SHP77 treated with DMSO at 0.1 percent for 48 hours (cell line): ENCODE measurements around the gene ADA.
"Not testable (repeated sequence)": the region's sequence is repeated elsewhere in the genome, so short reads cannot be mapped to it uniquely, and the experiment has no call there.

Experiments used
- DNase-seq: peaks from one replicate; lab custom pipeline; 2025; lab: John Stamatoyannopoulos, UW

ADA gene

DNA sequence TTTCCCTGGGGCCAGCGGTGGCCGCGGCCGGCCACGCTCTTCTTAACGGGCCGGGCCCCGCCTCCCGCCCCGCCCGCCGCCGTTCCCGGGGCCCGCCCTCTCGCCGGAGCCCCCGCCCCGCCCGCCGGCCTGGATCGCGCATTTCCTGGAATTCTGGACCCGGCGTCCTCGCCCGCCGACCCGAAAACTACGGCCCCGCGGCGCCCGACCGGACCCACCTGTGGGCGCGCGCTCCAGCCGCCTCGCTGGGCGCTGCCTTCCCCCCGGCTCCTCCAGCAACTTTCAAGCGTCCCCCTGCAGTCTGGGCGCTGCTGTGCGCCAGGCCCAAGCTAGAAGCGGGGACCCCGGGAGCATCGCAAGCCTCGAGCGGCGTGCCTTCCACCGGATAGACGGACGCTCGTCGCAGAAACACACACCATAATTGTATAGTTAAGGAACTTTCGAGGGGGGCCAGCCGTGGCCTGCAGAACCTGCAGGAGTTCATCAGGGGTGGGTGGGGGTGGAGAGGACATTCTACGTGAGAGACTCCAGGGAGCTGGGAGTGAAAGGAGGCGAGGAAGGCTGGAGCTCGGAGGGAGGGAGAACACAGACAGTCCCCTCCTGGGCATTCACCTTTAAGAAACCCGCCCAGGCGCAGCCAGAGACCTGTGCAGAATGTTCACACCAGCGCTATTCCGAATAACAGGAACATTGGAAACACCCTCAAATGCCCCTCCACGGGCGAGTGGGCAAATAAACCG, at the start of gene ADA:
Gene ADA (minus strand): TSS at position 16 of the 740 bp plus-strand sequence. CDS start 92 bp downstream, outside the sequence.
- DNase-seq: no peak

DNA sequence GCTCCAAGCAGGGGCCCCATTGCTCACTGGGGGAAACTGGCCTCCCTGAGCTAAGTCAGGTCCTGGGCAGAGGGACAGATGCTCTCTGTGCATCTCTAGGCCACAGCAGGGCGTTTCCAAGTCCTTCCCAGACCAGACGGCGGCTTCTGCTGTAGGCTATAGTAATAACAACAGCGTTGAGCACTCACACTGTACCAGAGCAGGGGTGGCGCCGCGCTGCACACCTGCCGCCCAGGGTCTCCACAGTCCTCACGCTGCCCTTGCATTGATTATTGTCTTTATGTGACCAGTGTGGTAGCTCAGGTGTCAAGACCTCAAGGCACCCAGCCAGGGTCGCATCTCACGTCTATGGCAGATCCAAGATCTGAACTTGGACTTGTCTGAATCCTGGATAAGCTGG, 48.8 kb upstream of the ADA start:
- DNase-seq: no peak

DNA sequence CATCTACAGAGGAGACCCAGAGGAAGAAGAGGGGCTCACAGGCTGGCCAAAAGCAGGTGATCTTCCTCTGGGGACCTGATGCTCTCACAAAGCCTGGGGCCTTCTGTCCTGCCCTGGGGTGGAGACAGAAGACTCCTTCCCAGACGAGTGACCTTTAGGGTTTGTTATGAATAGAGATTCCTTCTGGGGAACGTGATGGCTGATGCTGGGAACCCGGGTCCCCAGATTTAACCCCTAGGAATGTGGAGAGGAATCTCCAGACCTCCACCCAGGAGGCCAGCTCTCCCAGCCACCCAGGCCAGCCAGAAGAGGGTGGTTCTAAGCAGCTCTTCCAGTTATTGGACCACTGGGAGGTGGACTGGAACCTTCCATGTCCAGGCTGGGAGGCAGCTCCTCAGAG, 46.9 kb upstream of the ADA start:
- DNase-seq: no peak

DNA sequence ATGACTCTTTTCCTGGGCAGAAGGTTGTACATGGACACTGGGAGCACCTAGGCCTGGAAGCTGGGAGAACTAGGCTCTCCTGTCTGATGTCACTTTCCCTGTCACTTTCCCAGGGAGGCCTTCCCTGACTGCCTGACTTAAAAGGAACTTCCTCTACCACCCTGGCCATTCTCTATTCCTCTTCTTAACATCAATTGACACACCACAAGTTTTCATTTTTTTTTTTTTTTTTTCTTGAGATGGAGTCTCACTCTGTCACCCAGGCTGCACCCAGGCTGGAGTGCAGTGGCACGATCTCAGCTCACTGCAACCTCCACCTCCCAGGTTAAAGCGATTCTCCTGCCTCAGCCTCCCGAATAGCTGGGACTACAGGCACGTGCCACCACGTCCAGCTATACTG, 45.5 kb upstream of the ADA start:
- not testable (repeated sequence) for DNase-seq

DNA sequence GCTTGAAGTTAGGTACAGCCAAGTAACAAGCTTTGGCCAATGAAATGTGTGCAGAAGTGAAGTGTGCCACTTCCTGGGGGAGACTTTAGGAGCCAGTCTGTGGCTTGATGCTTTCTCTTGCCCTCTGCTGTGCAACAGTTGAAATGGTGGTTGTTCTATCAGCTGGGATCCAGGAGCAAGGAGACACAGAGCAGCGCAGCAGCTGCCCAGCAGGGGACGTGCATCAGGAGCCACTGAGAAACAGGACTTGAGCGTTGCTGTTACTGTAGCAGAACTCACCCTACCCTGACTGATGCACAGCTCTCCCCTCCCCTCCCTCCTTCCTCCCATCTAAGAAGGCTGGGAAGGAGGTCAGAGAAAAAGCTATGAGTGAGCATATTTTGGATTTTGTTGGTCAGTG, 44.8 kb upstream of the ADA start:
- DNase-seq: no peak

DNA sequence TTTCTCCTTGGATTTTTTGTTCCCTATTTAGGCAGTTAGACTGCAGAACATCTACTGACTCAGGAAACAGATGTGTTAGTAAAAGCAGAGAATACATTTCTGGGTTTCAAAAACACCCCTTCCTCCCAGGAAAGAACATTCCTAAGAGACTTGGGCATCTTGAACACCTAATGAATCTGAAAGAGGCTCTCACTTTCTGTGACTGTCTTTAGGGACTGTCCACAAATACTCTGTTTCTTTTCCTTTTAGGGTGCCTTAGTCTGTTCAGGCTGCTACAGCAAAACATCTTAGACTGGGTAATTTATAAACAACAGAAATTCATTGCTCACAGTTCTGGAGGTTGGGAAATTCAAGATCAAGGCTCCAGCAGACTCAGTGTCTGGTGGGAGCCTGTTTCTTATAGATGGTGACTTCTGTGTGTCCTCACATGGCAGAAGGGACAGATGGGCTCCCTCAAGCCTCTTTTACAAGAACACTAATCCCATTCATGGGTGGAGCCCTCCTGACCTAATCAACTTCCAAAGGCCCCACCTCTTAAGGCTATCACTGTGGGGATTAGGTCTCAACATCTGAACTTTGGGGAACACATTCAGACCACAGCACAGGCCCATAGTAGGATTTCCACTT, 44.3 kb upstream of the ADA start:
- DNase-seq: no peak

DNA sequence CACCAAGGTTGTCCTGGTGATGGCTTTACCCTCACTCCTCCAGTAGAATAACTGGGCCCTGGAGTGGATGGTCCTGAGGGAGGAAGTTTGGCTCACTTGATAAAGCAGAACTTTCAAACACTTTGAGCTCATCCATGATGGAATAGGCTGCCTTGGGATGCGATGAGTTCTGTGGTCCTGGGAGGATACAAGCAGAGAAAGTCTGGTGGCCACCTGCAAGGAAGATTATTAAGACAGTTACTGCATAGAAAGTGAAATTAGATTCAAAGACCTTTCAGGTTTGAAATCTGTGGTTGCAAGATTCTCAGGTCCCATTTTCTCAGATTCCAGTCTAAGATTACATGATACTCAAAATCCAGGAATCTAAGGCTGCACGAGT, 43.8 kb upstream of the ADA start:
- no peak for DNase-seq

DNA sequence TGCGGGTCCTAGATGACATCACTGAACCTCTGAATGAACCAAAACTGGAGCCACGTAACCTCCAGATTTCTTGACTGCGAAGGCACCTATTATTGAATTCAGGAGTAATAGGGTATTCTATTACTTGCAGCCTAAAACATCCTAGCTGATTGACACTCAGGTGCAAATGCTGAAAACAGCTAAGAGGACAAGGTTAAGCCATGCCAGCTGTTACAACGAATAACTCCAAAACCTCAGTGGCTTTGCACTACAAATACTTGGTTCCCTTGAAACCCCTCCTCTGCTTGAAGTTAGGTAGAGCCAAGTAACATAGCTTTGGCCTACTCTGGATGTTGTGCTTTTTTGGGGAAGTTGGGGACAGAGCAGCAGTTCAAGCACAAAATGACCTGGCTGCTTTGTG, 42.7 kb upstream of the ADA start:
- no peak for DNase-seq

DNA sequence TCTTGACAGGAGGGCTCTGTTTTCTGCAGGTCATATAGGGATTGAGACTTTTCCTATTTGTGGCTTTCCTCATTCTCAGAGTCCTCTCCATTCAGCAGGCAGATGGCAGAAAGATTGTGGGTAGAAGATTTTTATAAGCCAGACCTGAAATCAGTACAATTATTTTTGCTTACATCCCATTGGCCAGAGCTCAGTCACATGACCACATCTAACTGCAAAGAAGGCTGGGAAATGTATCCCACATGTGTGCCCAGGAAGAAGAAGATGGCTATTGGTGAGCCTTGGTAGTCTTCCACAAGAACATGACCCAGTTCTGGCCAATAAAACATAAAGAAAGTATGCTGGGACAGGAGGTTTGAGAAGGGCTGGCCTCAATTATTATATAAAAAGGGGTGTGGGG, 42.1 kb upstream of the ADA start:
- no peak for DNase-seq

DNA sequence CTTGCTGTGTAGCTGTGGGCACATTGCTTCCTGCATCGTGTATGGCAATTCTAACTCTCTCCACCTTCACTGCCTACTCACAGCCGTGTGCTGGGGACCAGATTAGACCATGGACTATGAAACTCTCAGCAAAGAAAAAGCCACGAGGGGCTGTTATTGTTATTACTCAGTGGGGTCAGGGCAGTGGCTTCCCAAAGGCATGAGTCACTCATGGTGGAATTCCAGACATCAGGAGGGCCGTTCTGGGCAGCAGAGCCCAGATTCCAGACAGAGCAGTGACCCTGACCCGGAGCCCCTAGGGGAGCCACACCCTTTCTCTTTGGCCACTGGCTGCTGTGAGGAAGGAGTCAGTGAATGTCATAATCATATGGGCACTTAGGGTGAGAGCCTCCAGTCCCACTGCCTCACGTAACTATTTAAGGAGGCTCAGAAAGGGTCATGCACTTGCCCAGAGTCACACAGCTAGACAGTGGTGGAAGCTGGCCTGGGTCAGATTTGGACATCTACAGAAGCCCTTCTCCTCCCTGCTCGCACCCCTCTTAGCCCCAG, 41.5 kb upstream of the ADA start:
- no peak for DNase-seq

DNA sequence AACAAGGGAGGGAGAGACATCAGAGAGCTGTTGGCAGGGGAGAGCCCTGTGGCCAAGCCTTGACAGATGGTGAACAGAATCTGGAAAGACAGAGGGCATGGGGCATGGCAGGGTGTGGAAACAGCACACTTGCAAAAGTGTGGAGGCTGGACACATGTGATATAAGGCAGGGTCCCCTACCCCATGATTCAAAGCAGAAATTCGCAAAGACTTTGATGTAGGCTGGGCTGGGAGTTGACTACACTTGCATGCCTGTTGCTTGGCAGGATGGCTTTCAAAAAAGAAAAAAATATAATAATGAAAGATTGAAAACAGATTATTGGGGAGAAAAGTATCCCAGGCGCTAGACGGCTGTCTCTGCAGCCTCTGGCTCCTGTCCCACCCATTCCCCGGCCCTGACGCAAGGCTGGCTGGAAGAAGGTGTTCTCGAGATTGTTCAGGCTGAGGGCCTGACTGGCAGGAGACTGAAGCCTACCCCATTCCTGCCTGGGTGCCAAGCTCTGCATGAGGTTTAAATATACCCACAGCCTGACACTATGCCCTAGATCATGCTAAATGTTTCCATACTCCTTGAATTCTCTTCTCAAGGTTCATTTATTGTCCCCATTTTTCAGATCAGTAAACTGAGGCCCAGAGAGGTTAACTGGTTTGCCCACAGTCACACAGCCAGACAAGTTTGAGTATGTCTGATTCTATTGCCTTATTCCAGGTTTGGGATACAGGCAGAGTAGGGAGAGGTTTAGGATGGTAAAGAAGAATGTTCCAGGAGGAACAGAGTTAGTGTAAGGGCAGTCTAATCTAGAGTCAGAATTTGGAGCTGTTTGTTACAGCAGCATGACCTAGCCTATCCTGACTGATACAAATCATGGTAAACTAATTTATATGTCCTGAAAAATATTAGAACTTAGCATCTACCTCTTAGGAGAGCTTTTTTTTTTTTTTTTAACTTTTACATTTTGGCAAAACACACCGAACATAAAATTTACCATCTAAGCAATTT, 40.2 kb upstream of the ADA start:
- DNase-seq: no peak

DNA sequence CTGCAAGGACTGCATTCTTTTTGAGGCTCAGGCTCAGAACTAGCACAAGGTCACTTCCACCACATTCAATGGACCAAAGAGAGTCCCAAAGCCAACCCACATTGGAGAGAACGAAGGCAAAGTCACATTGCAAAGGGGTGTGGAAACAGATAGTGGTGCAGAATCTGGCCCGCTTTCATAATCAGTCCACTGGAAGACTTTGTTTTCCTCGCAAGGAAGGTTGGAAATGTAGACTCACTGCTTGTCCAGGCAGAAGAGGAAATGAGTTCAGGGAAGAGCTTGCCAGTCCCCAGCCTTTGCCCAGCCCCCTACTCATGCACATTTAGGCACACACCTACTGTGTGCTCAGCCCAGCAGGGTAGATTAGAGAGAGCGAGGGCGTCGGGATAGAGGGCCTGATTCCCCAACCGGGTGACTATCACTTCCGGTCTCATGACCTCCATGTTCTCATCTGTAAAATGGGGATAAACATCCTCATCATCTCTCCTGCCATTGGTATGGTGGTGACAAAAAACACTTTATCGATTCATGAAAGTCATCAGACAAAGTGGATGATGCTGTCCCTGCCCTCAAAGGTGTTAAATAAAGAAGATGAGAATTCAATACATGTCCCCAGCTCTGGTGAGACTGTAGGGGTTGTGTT, 39.4 kb upstream of the ADA start:
- no peak for DNase-seq

DNA sequence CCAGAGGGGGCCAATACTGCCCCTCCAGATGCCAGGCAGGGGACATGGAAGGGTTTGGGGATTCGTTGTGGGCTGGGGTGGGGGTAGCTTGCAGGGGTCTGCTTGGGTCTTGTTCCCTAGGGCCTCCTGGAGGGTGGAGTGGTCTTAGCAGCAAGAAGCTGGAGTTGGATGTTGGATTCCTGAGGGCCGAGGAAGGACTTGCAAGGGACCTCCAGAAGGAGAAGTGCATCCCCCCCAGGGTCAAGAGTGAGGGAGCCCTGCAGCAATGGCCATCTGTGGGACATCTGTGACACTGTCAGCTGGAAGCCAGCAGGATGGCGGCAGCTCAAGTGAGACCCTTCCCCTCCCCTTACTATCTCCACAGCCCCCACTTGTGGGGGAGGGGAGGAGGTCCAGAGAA, 38.3 kb upstream of the ADA start:
- no peak for DNase-seq

DNA sequence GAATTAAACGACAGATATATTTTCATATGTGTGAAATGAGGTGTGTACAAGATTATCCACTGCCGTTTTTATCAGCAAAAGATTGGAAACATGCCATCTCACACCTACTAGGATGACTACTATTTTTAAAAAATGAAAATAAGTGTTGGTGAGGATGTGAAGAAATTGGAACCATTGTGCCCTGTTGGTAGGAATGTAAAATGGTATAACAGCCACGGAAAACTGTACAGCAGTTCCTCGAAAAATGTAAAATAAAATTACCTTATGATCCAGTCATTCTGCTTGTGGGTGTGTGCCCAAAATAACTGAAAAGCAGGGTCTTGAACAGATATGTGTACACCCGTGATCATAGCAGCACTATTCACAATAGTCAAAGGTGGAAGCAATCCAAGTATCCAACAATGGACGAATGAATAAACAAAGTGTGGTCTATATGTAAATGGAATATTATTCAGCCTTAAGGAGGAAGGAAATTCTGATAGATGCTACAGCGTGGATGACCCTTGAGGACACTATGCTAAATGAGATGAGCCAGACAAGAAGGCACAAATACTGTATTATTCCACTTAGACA, 36.6 kb upstream of the ADA start:
- no peak for DNase-seq

DNA sequence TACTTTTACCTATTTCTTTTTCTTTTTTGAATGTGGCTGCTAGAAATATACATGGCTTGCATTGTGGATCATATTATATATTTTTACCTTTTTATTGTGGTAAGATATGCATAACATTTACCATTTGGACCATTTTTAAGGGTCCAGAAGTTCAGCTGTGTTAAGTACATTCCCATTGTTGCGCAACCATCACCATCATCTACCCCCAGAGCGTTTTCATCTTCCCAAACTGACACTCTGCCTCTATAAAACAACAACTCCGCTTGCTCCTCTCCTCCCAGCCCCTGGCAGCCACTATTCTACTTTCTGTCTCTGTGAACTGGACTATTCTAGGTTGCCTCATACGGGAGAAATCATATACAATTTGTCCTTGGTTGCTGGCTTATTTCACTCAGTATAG, 35.4 kb upstream of the ADA start:
- no peak for DNase-seq

DNA sequence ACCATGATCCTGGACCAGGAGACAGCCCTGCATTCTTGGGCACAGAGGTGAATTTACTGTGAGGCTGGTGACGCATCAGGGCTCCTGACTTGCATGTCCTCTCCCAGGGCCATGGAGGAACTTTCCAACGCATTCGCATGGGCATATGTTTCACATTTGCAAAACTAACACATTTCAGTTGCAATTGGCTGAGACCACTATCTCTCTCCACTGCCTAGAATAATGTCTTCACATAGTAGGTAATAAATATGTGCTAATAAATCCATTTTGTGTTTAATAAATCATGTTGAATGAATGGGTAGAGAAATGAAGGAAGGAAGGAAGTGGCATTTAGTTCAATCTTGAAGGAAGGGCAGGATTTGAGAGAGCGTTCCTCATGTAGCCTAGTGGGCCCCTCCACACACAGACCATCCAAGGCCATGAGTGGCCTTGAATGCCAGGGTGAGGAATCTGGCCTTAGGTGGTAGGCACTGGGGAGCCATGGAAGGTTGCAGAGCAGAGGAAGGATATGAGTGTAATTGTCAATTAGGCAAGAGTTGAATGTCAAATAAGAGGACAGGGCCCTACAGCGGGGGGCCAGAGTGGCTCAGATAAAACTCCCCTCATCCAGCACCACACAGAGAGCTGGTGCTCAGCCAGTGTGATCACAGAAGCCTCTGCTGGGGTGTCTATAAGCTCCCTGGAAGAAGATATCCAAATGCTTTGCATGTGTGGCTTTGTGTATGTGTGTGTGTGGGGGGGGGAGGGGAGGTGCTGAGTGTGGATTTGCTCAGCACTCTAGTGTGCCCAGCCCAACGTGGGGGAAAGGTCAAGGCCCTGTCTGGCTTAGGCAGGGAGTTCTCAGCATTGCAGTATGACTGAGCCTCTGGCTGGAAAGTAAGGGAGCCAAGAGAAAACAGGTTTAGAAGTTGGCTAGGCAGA, 32.8 kb upstream of the ADA start:
- DNase-seq: no peak

DNA sequence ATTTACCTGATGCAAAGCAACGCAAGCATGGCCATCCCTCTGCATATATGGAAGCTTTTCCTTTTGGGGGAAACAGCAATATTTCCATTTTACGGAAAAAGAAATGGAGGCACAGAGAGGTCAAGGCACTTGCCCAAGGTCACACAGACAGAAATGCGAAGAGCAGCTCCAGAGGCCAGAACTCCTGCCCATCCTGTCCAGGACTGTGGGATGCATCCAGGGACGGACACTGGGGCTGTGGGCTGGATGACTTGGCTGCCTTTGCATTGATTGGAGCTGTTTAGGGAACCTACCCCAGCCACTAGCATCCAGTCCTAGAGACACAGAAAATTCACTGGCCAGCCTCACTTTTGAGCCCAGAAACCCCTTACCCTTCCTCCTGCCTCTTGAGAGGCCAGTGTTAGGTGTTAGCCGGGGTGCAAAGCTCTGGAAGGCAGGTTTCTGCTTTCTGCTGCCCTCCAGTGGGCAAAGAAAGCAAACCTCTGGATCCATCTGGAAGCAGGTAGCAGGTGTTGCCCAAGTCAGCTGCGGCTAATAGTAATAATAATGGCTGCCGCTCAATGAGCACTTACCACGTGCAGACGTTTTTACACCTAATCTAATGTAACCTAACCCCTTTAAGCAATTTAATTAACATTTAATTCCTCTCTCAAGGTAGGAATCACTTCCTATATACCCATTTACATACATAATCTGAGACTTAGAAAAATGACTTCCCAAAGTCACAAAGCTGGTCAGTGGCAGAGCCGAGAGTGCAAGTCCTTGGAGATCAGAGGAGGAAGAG, 32.0 kb upstream of the ADA start:
- DNase-seq: peak; percentile 48

DNA sequence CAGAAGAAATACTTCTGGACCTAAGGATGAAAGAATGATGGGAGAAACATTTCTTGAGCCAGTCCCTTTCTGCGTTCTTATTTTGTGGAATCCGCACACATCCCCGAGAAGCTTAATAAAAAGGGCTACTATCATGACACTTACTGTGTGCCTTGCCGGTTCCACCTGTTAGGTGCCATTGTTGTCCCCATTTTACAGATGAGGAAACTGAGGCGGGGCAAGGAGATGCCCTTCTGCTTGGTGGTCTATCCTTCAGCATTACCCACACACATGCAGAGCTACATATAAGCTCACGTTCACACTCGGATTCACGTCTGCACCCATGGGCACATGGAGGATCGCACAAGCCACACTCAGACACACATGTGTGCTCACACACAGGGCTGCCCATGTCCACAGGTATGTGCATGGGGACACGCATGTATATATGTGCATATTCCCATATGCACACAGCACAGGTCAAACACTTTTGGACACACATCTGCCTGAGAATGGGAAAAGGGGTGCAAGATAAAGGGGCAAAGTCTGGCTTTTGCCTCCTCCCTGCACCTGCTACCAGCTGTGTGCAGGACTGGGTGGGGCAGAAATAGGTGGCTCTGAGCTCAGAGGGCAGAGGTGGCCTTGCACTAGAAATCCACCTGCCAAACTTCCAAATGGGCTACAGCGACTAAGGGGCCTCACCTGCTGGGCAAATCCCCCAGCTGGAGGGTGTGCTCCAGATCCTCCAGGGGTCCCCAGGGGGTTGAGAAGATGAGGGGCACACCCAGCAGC, 30.5 kb upstream of the ADA start:
- DNase-seq: no peak
